Glomerular visceral epithelial cell (primary cell): ENCODE results near the gene DDX51.

Experiments
- DNase-seq: peaks from one replicate; pipeline ENCODE4 v3.0.0-alpha.2; 2016; ENCODE audit errors: extremely low spot score

The DDX51 gene

GRCh38 chr12:132167611-132168310 is 23.6 kb upstream of the DDX51 start:
- no peak for DNase-seq

DNA sequence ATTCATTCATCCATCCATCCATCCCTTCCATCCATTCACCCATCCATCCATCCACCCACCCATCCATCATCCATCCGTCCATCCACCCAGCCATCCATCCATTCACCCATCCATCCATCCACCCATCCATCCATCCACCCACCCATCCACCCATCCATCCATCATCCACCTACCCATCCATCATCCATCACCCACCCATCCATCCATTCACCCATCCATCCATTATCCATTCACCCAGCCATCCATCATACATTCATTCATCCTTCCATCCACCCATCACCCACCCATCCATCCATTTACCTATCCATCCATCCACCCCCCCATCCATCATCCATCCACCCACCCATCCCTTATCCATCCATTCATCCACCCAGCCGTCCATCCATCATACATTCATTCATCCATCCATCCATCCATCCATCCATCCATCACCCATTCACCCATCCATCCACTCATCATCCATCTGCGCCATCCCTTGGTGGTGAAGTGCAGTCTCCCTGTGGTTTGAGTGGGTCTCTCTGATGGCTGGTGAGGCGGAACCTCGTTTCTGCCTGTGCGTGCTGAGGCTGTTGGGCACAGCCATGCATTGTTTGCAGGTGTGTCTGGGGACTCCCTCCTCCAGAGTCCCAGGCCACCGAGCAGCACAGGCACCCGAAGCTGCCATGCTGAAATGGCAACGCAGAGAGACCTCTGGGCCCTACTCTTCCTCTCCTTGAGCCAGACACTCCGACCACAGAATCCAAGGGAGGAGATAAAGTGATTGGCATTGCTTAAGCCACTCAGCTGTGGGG is 22.9 kb upstream of the DDX51 start:
- DNase-seq: no peak

GRCh38 chr12:132166093-132166492 is 22.0 kb upstream of the DDX51 start:
- DNase-seq: no peak

- no peak for DNase-seq
Observed at GRCh38 chr12:132165584-132165983, 21.5 kb upstream of the DDX51 start.

- no peak for DNase-seq
Observed at GRCh38 chr12:132164426-132164825, 20.3 kb upstream of the DDX51 start.

DNA sequence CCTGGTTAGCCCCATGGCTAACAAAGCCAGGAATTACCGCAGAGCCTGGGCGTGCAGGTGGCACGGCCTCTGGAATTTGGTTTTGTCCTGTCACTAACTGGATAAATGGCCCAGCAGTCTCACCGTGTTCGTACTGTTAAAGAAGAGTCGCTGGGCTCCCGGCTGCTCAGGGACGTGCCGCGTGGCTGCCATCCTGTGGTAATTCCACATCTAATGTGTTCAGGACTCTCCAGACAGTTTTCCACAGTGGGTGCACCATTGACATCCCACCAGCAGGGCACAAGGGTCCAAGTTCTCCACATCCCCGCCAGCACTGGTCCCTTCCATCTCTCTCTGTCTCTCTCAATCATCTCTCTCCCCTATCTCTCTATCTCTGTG is 19.8 kb upstream of the DDX51 start:
- no peak for DNase-seq

GRCh38 chr12:132163041-132163910 is 19.2 kb upstream of the DDX51 start:
- no peak for DNase-seq

DNA sequence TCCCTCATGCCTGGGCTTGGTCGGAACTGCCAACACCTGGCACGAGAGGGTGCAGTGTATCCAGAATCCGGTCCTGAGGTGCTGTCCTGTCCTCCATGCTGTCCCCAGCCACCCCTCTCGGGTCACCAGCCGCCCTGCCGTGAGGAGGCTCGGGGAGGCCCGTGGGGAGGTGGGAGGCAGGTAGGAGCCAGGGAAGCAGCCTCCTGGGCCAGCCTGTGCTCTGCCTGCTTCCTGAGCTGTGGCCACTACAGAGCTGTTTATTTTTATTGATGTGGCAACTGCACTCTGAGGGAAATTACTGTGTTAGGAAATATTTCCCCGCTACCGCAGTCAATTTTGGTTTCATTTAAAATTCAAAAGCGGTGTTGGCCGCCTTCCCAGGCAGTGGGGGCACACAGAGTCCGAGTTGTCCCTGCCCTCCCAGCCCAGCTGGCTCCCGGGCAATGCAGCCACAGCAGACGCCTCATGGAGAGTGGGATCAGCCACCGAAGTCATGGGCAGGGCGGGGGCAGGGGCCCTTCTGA is 18.5 kb upstream of the DDX51 start:
- DNase-seq: peak; percentile 17

DNA sequence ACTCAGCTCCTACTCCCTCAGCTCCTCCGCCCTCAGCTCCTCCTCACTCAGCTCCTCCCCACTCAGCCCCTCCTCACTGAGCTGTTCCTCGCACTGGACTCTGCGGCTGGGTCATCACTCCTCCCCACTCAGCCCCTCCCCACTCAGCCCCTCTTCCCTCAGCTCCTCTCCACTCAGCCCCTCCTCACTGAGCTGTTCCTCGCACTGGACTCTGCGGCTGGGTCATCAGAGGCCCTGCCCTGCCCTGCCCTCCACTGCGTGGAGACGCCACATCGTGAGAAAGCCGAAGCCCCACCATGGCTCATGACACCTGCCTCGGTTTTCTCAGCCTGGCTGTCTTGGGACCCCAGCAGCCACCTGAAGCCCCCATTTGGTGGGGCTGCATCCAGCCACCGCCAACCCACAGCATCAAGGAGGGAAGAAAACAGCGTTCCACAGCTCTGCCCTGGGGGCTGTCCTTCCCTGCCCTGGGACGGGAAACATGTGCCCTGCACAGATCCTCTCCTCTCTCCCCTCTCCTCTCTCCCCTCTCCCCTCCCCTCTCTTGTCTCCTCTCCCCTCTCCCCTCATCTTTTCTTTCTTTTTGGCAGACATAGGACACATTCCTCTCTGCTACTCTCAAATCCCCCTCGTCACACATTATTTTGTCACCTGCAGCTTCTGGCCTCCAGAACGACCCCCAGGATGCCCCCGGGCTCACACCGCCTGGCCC is 17.8 kb upstream of the DDX51 start:
- no peak for DNase-seq

DNA sequence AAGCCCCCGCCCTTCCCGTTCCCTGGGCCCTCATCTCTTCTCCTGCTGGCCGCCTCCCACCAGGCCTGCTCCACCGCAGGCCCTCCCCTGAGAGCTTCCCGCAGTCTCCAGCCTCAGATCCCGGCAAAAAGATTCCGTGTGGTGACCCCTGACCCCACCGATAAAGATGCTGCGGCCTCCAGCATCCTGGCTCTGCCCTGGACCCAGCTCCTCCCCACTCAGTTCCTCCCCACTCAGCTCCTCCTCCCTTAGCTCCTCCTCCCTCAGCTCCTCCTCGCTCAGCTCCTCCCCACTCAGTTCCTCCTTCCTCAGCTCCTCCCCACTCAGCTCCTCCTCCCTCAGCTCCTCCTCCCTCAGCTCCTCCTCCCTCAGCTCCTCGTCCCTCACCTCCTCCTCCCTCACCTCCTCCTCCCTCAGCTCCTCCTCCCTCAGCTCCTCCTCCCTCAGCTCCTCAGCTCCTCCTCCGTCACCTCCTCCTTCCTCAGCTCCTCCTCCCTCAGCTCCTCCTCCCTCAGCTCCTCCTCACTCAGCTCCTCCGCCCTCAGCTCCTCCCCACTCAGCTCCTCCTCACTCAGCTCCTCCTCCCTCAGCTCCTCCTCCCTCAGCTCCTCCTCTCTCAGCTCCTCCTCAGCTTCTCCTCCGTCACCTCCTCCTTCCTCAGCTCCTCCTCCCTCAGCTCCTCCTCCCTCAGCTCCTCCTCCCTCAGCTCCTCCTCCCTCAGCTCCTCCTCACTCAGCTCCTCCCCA is 17.1 kb upstream of the DDX51 start:
- DNase-seq: no peak

DNA sequence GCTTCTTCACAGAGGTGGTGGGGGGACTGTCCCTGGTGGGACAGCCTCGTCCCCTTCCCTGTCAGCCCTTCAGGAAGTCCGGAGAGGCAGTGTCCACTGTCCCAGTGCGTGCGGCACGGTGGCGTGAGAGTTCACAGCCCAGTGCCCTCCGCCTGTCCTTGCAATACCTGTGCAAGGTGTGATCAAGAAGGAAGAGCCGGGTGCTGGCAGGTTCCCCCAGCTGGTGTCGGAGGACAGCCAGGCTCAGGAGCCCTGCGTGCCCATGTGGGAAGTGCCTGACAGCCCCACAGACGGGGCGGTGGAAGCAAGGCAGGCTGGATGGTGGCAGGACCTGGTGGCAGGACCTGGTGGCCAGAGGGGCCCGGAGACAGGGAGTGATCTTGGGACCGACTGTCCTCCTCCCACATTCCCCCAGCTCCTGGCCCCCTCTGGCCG is 16.5 kb upstream of the DDX51 start:
- no peak for DNase-seq

DNA sequence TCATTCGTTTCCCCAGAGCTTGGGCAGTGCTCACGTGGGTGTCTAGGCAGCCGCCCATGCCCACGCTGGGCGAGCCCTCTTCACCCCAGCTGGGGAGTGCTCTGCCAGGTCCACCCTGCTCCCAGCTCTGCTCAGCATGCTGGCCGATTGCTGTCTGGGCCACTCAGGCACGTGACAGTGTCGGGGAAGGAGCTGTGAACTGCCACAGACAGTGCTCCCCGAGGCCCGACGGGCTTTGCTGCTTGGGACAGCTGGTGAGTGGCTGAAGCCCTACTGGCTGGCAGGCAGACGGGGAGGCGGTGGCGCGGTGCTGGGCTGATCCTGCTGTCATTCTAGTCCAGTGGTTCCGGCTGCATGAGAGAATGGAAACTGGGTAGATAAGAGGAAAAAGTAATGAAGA is 15.9 kb upstream of the DDX51 start:
- DNase-seq: no peak

- DNase-seq: no peak
Observed at GRCh38 chr12:132159555-132160003, 15.5 kb upstream of the DDX51 start.

GRCh38 chr12:132158677-132159554 is 14.8 kb upstream of the DDX51 start:
- no peak for DNase-seq

DNA sequence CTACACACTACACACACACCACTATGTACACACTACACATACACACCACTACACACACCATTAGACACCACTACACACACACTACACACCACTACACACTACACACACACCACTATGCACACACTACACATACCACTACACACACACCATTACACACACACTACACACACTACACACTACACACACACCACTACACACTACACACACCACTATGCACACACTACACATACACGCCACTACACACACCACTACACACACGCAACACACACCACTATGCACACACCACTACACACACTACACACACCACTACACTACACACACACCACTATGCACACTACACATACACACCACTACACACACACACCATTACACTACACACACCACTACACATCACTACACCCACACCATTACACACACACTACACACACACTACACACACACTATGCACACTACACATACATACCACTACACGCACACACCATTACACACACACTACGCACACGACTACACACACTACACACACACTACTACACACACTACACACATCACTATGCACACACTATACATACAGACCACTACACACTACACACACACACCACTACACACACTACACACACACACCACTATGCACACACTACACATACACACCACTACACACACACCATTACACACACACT is 13.8 kb upstream of the DDX51 start:
- no peak for DNase-seq

GRCh38 chr12:132156573-132157325 is 12.6 kb upstream of the DDX51 start:
- no peak for DNase-seq

DNA sequence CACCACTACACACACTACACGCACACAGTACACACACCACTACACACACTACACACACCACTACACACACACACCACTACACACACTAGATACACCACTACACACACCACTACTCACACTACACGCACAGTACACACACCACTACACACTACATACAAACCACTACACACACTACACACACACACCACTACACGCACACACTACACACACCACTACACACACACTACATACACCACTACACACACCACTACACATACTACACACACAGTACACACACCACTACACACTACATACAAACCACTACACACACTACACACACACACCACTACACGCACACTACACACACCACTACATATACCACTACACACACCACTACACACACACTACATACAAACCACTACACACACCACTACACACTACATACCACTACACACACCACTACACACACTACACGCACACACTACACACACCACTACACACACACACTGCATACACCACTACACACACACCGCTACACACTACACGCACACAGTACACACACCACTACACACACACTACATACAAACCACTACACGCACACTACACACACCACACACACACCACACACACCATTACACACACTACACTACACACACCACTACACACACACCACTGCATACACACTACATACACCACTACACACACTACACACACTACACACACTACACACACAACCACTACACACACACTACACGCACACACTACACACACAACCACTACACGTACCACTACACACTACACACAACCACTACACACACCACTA is 11.9 kb upstream of the DDX51 start:
- DNase-seq: no peak
